ENCODE data around the gene SPATS2L. TPM values are rescaled to one million over a fixed set of nuclear protein-coding genes. Genes with fewer than 3 reads are reported as not detected.

The SPATS2L gene
- total and polyA plus RNA-seq, 7 experiments from 2014 or later = 1.1 to 51.9 (median 2.9) TPM

DNA sequence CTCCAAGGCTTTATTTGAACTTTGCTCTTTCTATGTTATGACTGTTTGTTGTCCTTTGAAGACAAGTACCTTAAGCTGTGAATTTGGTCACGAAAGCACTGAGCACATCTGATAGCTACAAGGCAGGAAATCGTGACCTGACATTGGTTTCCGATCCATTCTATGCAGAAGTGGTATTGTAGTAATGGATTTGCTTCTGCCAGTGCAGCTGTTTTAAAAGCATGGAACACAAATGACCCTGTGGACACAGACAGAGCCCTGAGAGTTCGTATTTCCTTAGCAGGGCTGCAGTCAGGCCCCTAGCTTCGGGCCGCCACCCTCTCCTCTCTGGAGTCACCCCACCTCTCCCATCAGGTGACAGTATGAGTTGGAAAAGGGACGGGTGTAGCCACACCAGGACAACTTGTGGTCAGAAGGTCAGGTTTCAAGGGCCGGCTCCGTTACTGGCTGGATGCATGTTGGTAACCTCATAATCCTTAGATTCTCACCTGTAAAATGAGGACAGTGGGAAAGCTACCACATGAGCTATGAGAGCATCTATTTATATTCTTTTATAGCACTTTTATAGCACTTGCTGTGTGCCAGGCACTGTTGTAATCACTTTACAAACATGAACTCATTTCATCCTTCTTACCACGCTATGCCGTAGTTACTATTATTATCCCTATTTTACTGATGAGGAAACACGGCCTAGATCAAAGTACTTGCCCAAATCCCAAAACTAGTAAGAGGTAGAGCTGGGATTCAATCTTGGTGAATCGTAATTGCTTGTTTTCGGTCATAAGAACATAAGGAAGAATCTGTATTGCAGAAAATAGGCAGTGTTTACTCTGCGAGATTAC lies 70.2 kb downstream of the SPATS2L start:
- Histone ChIP-seq H3K27me3 (ENCODE audit: control insufficient read depth in 2 of 2, insufficient read depth in 2 of 2, low read length in 2 of 2) (no peaks in the 10 kb centered on the region), H3K4me3 (ENCODE audit: low read length) (no peak overlapping the region), H3K27ac (ENCODE audit: low read depth, low read length) (no peak overlapping the region), H3K4me1 (ENCODE audit: control insufficient read depth in 2 of 2, insufficient read depth in 2 of 2, low read length in 2 of 2) (peaks cover 32 to 38% of the 10 kb centered on the region in 2 donors), H3K9me3 (ENCODE audit: control insufficient read depth in 2 of 3, low read length in 3 of 3) (no peaks in the 10 kb centered on the region), H3K36me3 (ENCODE audit: control insufficient read depth in 2 of 3, insufficient read depth in 3 of 3, low read length in 3 of 3) (no peaks in the 10 kb centered on the region)
- H3K36me3 Mint-ChIP-seq = peaks cover 0 to 6% (median 0%) of the 10 kb centered on the region in 5 donors
- CTCF ChIA-PET = interaction anchor here (0.9 to 1.3 kb wide), 4 partner anchors 8 to 100 kb away, joined by 3 to 5 read pairs (median 4); no protein-coding TSS in a partner anchor
- H3K27me3 Mint-ChIP-seq = no peaks in the 10 kb centered on the region
- H3K27ac Mint-ChIP-seq = peak overlapping the region; percentile 56 to 92 (median 73)
- peak; percentile 58 for ATAC-seq
- H3K4me3 Mint-ChIP-seq = peak overlapping the region; percentile 10 to 88 (median 50)
- DNase-seq = peak in 6 of 9 donors; percentile 20 to 45 (median 40)
- POLR2A ChIA-PET = interaction anchor here (0.9 to 3.8 kb wide), 5 partner anchors 9 to 133 kb away, joined by 3 to 19 read pairs (median 3); partner anchors contain the start of gene KCTD18
- peaks cover 36 to 86% (median 58%) of the 10 kb centered on the region in 7 donors for H3K4me1 Mint-ChIP-seq
- intact Hi-C loops (cut with micrococcal nuclease) = loop anchor here in 1 of 2 donors (10.0 kb wide), 2 partner anchors 338 to 588 kb away; partner anchors contain the start of gene ORC2
- H3K9me3 Mint-ChIP-seq = no peaks in the 10 kb centered on the region

DNA sequence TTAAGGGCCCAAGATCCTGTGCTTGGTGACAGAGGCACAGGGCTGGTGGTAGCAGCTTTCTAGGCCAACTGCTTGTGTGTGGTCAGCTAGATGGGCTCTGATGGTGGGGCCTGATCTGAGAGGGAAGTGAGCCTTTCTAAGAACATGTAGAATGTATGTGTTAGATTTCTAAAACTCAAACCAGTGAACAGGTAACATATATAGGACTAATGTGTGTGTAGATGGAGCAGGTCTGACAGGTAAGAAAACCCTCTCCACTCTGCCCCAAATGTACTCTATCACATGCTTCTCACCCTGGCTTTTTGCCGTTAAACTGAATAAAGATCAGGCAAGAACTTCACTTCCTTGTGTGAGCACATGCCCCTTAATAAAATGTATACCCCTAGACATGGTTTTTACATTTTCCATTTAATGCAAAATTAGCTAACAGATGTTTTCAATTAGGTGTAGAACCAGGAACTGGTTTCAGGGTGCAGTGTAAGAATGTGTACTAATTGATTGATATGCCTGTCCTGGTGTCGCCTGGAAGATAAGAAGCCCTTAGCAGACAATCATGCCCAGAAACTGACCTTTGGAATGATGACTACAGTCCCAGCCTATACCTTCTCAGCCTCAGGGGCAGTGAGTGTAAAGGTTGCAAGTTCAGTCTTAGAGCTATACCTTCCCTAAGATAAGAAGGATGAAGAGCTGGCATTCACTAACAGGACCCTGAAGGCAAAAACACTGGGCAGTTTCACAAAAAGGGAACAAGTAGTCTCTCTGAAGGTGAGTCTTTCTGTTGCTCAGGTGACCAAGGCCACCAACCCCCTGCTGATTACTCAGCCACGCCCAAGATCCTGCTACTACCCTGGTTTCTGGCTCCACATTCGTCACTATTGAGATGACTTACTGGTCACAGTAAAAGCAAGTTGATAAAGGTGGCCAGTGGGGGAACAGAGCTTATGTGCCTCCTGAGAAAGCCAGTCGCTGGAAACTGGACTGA lies 71.2 kb downstream of the SPATS2L start:
- intact Hi-C loops (cut with micrococcal nuclease) = loop anchor here in 1 of 2 donors (10.0 kb wide), 2 partner anchors 337 to 587 kb away; partner anchors contain the start of gene ORC2
- Mint-ChIP-seq H3K36me3 (peaks cover 0 to 6% (median 0%) of the 10 kb centered on the region in 5 donors), H3K9me3 (no peaks in the 10 kb centered on the region), H3K27ac (peak overlapping the region in 7 of 9 donors; percentile 14 to 92 (median 46)), H3K4me3 (no peak overlapping the region), H3K27me3 (no peaks in the 10 kb centered on the region), H3K4me1 (peaks cover 36 to 88% (median 57%) of the 10 kb centered on the region in 7 donors)
- H3K27ac ChIP-seq (ENCODE audit: low read depth, low read length) = no peak overlapping the region
- POLR2A ChIA-PET = interaction anchor here (0.7 to 1.6 kb wide), 4 partner anchors 8 to 448 kb away, joined by 3 to 5 read pairs (median 3); no protein-coding TSS in a partner anchor
- CTCF ChIA-PET = interaction anchor here (0.9 to 1.1 kb wide), 2 partner anchors 18 to 99 kb away, joined by 3 to 4 read pairs; no protein-coding TSS in a partner anchor
- H3K36me3 ChIP-seq (ENCODE audit: control insufficient read depth in 2 of 3, insufficient read depth in 3 of 3, low read length in 3 of 3) = no peaks in the 10 kb centered on the region
- no peaks in the 10 kb centered on the region for H3K27me3 ChIP-seq (ENCODE audit: control insufficient read depth in 2 of 2, insufficient read depth in 2 of 2, low read length in 2 of 2)
- DNase-seq (no peak), ATAC-seq (no peak)
- no peak overlapping the region for H3K4me3 ChIP-seq (ENCODE audit: low read length)
- H3K9me3 ChIP-seq (ENCODE audit: control insufficient read depth in 2 of 3, low read length in 3 of 3) = no peaks in the 10 kb centered on the region
- H3K4me1 ChIP-seq (ENCODE audit: control insufficient read depth in 2 of 2, insufficient read depth in 2 of 2, low read length in 2 of 2) = peaks cover 32 to 39% of the 10 kb centered on the region in 2 donors

DNA sequence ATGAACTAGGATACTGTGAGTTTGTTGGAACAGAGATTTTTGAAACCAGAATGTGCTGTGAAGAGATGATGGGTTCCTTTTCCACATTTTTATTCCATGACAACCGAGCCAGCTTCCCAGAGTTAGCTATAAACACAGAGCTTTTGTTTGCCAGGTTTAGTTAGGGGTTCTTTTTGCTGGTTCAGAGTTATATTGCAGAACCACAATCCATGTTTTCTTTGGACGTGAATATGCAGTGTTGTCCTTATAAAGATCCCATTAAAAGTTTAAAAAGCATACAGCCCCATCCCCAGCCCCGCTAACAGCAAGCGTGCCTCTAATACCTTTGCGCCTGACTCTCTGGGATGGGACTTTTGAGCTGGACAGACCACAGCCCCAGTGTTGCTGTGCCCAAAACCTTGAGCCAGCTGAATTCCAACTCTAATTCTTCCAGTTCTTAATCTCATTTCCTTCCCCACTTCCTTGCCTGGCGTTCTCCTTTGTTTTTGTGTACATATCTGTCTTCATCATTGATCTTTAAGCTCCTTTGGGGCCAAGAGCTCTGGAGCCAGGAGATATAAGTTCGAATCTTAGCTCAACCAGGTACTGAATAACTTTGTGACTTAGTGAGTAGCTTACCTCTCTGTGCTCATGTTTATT lies 72.3 kb downstream of the SPATS2L start:
- peak overlapping the region in 3 of 9 donors; percentile 10 to 92 (median 63) for H3K27ac Mint-ChIP-seq
- Histone ChIP-seq H3K4me1 (ENCODE audit: control insufficient read depth in 2 of 2, insufficient read depth in 2 of 2, low read length in 2 of 2) (peaks cover 21 to 36% of the 10 kb centered on the region in 2 donors), H3K36me3 (ENCODE audit: control insufficient read depth in 2 of 3, insufficient read depth in 3 of 3, low read length in 3 of 3) (no peaks in the 10 kb centered on the region), H3K4me3 (ENCODE audit: low read length) (no peak overlapping the region), H3K27me3 (ENCODE audit: control insufficient read depth in 2 of 2, insufficient read depth in 2 of 2, low read length in 2 of 2) (no peaks in the 10 kb centered on the region), H3K27ac (ENCODE audit: low read depth, low read length) (no peak overlapping the region), H3K9me3 (ENCODE audit: control insufficient read depth in 2 of 3, low read length in 3 of 3) (no peaks in the 10 kb centered on the region)
- ATAC-seq (no peak), DNase-seq (no peak)
- peak overlapping the region in 1 of 10 donors; percentile 43 for H3K4me3 Mint-ChIP-seq
- H3K4me1 Mint-ChIP-seq = peaks cover 36 to 88% (median 54%) of the 10 kb centered on the region in 7 donors
- ChIA-PET CTCF (no interaction called here), POLR2A (no interaction called here)
- H3K27me3 Mint-ChIP-seq = no peaks in the 10 kb centered on the region
- no peaks in the 10 kb centered on the region for H3K9me3 Mint-ChIP-seq
- intact Hi-C loops (cut with micrococcal nuclease) = loop anchor here in 1 of 2 donors (10.0 kb wide), 2 partner anchors 336 to 586 kb away; partner anchors contain the start of gene ORC2
- H3K36me3 Mint-ChIP-seq = peaks cover 0 to 7% (median 0%) of the 10 kb centered on the region in 5 donors

DNA sequence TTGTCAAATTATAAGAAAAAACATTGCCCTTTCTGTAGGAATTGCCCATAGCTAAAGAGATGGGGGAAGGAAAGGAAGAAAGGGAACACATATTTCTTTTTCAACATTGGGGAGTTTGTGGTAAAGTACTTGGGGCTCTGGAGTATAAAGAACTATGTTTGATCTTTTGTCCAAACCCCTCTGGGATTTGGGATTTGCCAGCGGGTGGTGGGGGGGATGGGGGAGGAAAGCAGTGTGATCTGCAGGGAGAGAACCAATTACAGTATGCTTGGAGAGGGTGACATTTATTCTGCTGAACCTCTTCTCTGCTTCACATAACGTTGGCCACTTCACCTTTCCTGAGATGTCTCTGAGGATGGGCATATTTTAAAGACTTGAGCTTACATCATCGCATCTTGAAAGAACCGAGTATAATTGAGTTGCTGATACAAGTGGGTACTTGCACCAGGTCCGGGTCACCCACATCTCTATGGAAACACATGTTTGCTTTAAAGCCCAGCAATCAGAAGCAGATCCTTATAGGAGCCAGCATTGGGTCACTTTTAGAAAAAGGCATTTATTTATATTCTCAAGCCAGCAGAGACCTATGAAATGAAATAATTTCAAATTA lies 73.1 kb downstream of the SPATS2L start:
- no peaks in the 10 kb centered on the region for H3K27me3 Mint-ChIP-seq
- intact Hi-C loops (cut with micrococcal nuclease) = loop anchor here in 1 of 2 donors (10.0 kb wide), 2 partner anchors 335 to 585 kb away; partner anchors contain the start of gene ORC2
- Histone ChIP-seq H3K4me3 (ENCODE audit: low read length) (no peak overlapping the region), H3K4me1 (ENCODE audit: control insufficient read depth in 2 of 2, insufficient read depth in 2 of 2, low read length in 2 of 2) (peaks cover 17 to 32% of the 10 kb centered on the region in 2 donors), H3K9me3 (ENCODE audit: control insufficient read depth in 2 of 3, low read length in 3 of 3) (no peaks in the 10 kb centered on the region), H3K27me3 (ENCODE audit: control insufficient read depth in 2 of 2, insufficient read depth in 2 of 2, low read length in 2 of 2) (no peaks in the 10 kb centered on the region), H3K27ac (ENCODE audit: low read depth, low read length) (no peak overlapping the region), H3K36me3 (ENCODE audit: control insufficient read depth in 2 of 3, insufficient read depth in 3 of 3, low read length in 3 of 3) (no peaks in the 10 kb centered on the region)
- no peak for DNase-seq
- H3K4me1 Mint-ChIP-seq = peaks cover 29 to 81% (median 48%) of the 10 kb centered on the region in 7 donors
- CTCF ChIA-PET = interaction anchor here (0.6 kb wide), 1 partner anchor 94 kb away, joined by 3 read pairs; no protein-coding TSS in a partner anchor
- H3K27ac Mint-ChIP-seq = peak overlapping the region in 2 of 9 donors; percentile 84 to 92
- ATAC-seq = no peak
- H3K4me3 Mint-ChIP-seq = no peak overlapping the region
- POLR2A ChIA-PET = interaction anchor here (0.7 to 1.0 kb wide), 2 partner anchors 89 to 472 kb away, joined by 3 to 4 read pairs; no protein-coding TSS in a partner anchor
- H3K9me3 Mint-ChIP-seq = no peaks in the 10 kb centered on the region
- peaks cover 0 to 4% (median 0%) of the 10 kb centered on the region in 5 donors for H3K36me3 Mint-ChIP-seq

DNA sequence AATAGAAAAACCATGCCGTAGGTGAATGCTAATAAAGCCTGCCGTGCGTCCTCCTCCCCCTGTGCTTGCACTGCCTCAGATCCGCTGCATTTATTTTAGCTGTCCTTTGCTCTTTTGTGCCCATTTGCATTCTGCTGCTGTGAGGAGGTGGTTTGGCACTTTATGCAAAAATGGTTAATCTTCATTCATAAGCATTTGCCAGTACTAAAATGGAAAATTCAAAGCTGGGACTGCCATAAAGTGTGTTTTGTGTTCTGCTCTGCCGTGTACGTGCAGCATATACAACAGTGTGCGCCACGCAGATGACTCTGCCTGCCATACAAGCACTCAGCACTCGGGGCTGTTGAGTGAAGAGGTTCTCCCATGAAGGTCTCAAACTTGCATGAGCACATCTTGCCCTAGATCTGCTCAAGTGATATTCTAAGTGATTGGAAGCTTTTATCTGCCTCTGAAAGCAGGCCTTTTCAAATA lies 73.6 kb downstream of the SPATS2L start:
- Histone ChIP-seq H3K9me3 (ENCODE audit: control insufficient read depth in 2 of 3, low read length in 3 of 3) (no peaks in the 10 kb centered on the region), H3K27ac (ENCODE audit: low read depth, low read length) (no peak overlapping the region), H3K27me3 (ENCODE audit: control insufficient read depth in 2 of 2, insufficient read depth in 2 of 2, low read length in 2 of 2) (no peaks in the 10 kb centered on the region), H3K4me1 (ENCODE audit: control insufficient read depth in 2 of 2, insufficient read depth in 2 of 2, low read length in 2 of 2) (peaks cover 12 to 26% of the 10 kb centered on the region in 2 donors), H3K36me3 (ENCODE audit: control insufficient read depth in 2 of 3, insufficient read depth in 3 of 3, low read length in 3 of 3) (no peaks in the 10 kb centered on the region), H3K4me3 (ENCODE audit: low read length) (no peak overlapping the region)
- POLR2A ChIA-PET = interaction anchor here (1.0 kb wide), 1 partner anchor 88 kb away, joined by 3 read pairs; no protein-coding TSS in a partner anchor
- DNase-seq (no peak), ATAC-seq (no peak)
- Mint-ChIP-seq H3K4me1 (peaks cover 26 to 81% (median 46%) of the 10 kb centered on the region in 7 donors), H3K27me3 (no peaks in the 10 kb centered on the region), H3K27ac (peak overlapping the region in 5 of 9 donors; percentile 14 to 92 (median 43)), H3K9me3 (no peaks in the 10 kb centered on the region), H3K36me3 (peaks cover 0 to 7% (median 0%) of the 10 kb centered on the region in 5 donors), H3K4me3 (no peak overlapping the region)
- intact Hi-C loops (cut with micrococcal nuclease) = no loop called here
- CTCF ChIA-PET = interaction anchor here (0.6 kb wide), 1 partner anchor 93 kb away, joined by 3 read pairs; no protein-coding TSS in a partner anchor

Measured in naive thymus-derived CD4-positive, alpha-beta T cell (primary cell).